Measurements from ENCODE around the gene TAF7L.

Gene TAF7L

DNA sequence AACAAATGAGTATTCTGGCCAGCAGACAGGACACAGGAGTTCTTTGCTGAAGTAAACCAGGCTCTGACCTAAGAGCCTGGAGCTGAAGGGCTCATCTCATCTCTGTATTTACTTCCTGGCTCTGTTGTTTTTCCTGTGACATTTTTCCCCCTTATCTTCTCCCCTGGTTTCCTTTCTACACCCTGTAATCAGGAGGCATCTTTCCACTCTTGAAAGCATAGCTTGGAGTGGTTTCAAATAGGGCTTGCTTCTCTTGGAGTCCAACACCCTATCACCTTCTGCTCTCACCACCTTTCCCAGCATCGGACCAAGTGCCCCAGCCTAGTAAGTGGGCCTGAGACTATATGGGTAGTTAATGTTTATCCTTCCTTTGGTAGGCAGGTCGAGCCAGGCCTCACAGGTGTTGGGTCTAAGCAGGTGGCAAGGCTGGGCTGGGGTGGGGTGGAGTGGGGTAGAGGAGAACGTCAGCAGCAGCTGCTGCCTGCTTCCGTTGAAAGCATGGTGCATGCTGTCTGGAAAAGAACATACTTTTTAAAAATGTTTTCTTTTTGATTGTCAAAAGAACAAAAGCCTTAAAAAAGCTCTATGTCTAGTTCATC lies 70.4 kb downstream of the TAF7L start:
- DNase-seq (ENCODE audit: low read depth), result no peak

GRCh38 chrX:101219864-101220346 lies 71.2 kb downstream of the TAF7L start:
- DNase-seq (ENCODE audit: low read depth), result no peak

DNA sequence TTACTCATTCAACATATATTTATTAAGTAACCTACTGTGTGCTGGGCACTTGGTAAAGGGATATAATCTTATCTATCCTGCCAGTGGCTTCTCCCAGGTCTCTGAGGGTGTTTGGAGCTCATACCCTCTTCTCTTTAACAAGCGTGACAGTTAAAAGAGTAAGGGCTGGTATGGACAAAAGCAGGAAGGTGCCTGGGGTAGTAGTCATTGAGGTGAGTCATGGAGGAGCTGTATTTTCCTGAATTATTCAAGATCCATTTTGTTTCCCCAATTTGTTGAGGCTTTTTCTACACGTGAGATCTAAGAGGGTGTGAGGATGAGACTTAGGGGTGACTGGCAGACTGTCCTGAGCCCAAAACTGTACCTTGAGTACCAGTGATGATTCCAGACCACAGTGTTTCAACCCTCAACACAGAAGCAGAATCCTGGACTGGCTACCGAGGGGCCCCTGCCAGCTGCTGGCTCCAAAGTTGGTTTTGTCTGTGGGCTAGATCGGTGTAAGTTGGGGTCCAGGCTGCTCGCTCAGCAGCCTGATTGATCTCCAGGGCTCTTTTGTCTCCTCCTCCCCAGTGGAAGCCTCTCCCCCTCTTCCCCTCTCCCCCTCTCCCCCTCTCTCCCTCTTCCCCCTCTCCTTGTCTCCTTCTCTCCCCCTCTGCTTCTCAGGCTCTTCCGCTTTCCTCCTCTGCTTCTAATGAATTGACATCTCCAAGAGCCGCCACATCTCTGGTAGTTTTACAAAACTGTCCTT lies 71.8 kb downstream of the TAF7L start, which contains the start of gene DRP2:
Gene DRP2, plus strand, starts transcription at position 671 of the 748 bp plus-strand sequence. CDS start 11,862 bp downstream, outside the sequence.
- no peak for DNase-seq (ENCODE audit: low read depth)
